Caco-2 (cell line): ENCODE results near the gene CDK7. TPM values are rescaled to one million over a fixed set of nuclear protein-coding genes. Genes with fewer than 3 reads are reported as not detected.

ENCODE experiments used
- BruUV-seq: library from RNA; stranded (reverse); fragments of 400-500 nt; replicated peaks from 2 replicates; lab custom pipeline; 2021; lab: Mats Ljungman, UMichigan
- CTCF ChIA-PET: fragments of 300-600 bp; sonication (Branson Sonifier 250); formaldehyde crosslinking; loops from one replicate; lab custom pipeline; 2022; ENCODE audit warnings: antibody characterized with exemption; lab: Charles Lee
- POLR2A ChIA-PET: fragments of 300-600 bp; sonication (Branson Sonifier 250); formaldehyde crosslinking; loops from one replicate; lab custom pipeline; 2022; ENCODE audit warnings: antibody characterized with exemption; lab: Charles Lee
- DNase-seq, 2 experiments: peaks; one replicate each; pipeline versions ENCODE4 v3.0.0 to v3.0.0-alpha.2; 2020 to 2022
- H3K27me3 ChIP-seq: replicated peaks from 2 replicates; pipeline ENCODE4 v1.6.0; 2011; ENCODE audit warnings: low read length; ENCODE audit not compliant: control insufficient read depth, insufficient read depth
- H3K36me3 ChIP-seq: 2 replicates; pipeline ENCODE4 v1.5.1; 2011; ENCODE audit warnings: low read length; ENCODE audit not compliant: control insufficient read depth, insufficient read depth
- H3K4me1 ChIP-seq: fragments of 250-450 bp; sonication (Bioruptor Pico); 2 replicates; pipeline ENCODE4 v1.5.1; 2020; ENCODE audit warnings: mild to moderate bottlenecking
- H3K4me3 ChIP-seq: 2 replicates; pipeline ENCODE4 v1.5.1; 2011; ENCODE audit warnings: low read depth, mild to moderate bottlenecking, control low read depth, low read length
- H3K9me3 ChIP-seq: fragments of 250-450 bp; sonication (Bioruptor Pico); 2 replicates; pipeline ENCODE4 v1.5.1; 2020; ENCODE audit warnings: mild to moderate bottlenecking, moderate library complexity
- H3K27ac Mint-ChIP-seq: one replicate; pipeline ENCODE4 v1.8.0; 2022; ENCODE audit warnings: mixed read lengths; ENCODE audit not compliant: unreplicated experiment
- H3K27me3 Mint-ChIP-seq: one replicate; pipeline ENCODE4 v1.8.0; 2022; ENCODE audit warnings: mixed read lengths; ENCODE audit not compliant: insufficient read depth, unreplicated experiment
- H3K36me3 Mint-ChIP-seq: one replicate; pipeline ENCODE4 v1.8.0; 2022; ENCODE audit warnings: mild to moderate bottlenecking, mixed read lengths; ENCODE audit not compliant: insufficient read depth, unreplicated experiment
- H3K4me1 Mint-ChIP-seq: one replicate; pipeline ENCODE4 v1.8.0; 2022; ENCODE audit warnings: low read depth, mixed read lengths; ENCODE audit not compliant: unreplicated experiment
- H3K4me3 Mint-ChIP-seq: one replicate; pipeline ENCODE4 v1.8.0; 2022; ENCODE audit warnings: mild to moderate bottlenecking, moderate library complexity, mixed read lengths; ENCODE audit not compliant: unreplicated experiment
- H3K9me3 Mint-ChIP-seq: one replicate; pipeline ENCODE4 v1.8.0; 2022; ENCODE audit warnings: mixed read lengths; ENCODE audit not compliant: unreplicated experiment
- CTCF ChIP-seq, 2 experiments: fragments of 200-600 bp in 1 of 2; IDR thresholded peaks; 1 replicate in 1 of 2; 2 replicates in 1 of 2; pipeline versions ENCODE4 v1.5.1 to v1.8.0; 2011 to 2022; ENCODE audit warnings: antibody characterized with exemption in 1 of 2, control low read depth in 1 of 2, inconsistent platforms in 1 of 2, low read depth in 1 of 2, low read length in 1 of 2, mild to moderate bottlenecking in 1 of 2, moderate library complexity in 1 of 2; ENCODE audit not compliant: insufficient read depth in 1 of 2, severe bottlenecking in 1 of 2, unreplicated experiment in 1 of 2
- intact Hi-C: fragments of 100-400 bp; cut with micrococcal nuclease; formaldehyde crosslinking; loops from one replicate; pipeline ENCODE4 v1.10.0; 2022; ENCODE audit not compliant: unreplicated experiment
- total RNA-seq: library from RNA; stranded (reverse); gene quantifications from 2 replicates; pipeline ENCODE4 v1.2.3, GENCODE V29; 2022

The CDK7 gene
- total RNA-seq, 1 experiment from 2014 or later = 90.5 TPM

GRCh38 chr5:69300537-69301203 is 66.0 kb downstream of the CDK7 start:
- BruUV-seq = no TSS peak
- TF ChIP-seq CTCF (IDR thresholded peaks at IDR 0.05; ENCODE audit: insufficient read depth in 1 of 2, low read depth in 1 of 2, low read length in 1 of 2, severe bottlenecking in 1 of 2, unreplicated experiment in 1 of 2) = no peak
- H3K4me1 ChIP-seq = peaks cover 30% of the 10 kb centered on the region
- Mint-ChIP-seq H3K4me3 (no peak overlapping the region), H3K27me3 (no peaks in the 10 kb centered on the region), H3K4me1 (peaks cover 20% of the 10 kb centered on the region), H3K27ac (peak overlapping the region; percentile 34), H3K36me3 (peaks cover 42% of the 10 kb centered on the region), H3K9me3 (no peaks in the 10 kb centered on the region)
- intact Hi-C loops = no loop called here
- no peak overlapping the region for H3K4me3 ChIP-seq
- no peaks in the 10 kb centered on the region; the same call in 1 of the 2 replicates for H3K36me3 ChIP-seq
- ChIA-PET POLR2A (interaction anchor here (0.7 kb wide), 1 partner anchor 32 kb away, joined by 3 read pairs; the partner anchor contains the start of gene CCDC125), CTCF (interaction anchor here (0.6 to 0.7 kb wide), 2 partner anchors 35 to 1300 kb away, joined by 7 to 9 read pairs; no protein-coding TSS in a partner anchor)
- H3K27me3 ChIP-seq = no peaks in the 10 kb centered on the region
- DNase-seq = peak; percentile 37 to 54
- no peaks in the 10 kb centered on the region for H3K9me3 ChIP-seq

GRCh38 chr5:69305512-69305911 is 70.8 kb downstream of the CDK7 start:
- H3K4me3 Mint-ChIP-seq = no peak overlapping the region
- ChIA-PET CTCF (no interaction called here), POLR2A (no interaction called here)
- H3K4me1 Mint-ChIP-seq = peaks cover 6% of the 10 kb centered on the region
- peaks cover 57% of the 10 kb centered on the region for H3K36me3 Mint-ChIP-seq
- peaks cover 13% of the 10 kb centered on the region; the same call in 1 of the 2 replicates for H3K9me3 ChIP-seq
- no peaks in the 10 kb centered on the region for H3K9me3 Mint-ChIP-seq
- H3K27me3 Mint-ChIP-seq = no peaks in the 10 kb centered on the region
- H3K36me3 ChIP-seq = peaks cover 2% of the 10 kb centered on the region
- H3K4me1 ChIP-seq = peaks cover 10% of the 10 kb centered on the region
- TF ChIP-seq CTCF (IDR thresholded peaks at IDR 0.05; ENCODE audit: insufficient read depth in 1 of 2, low read depth in 1 of 2, low read length in 1 of 2, severe bottlenecking in 1 of 2, unreplicated experiment in 1 of 2) = no peak
- DNase-seq = no peak
- no peak overlapping the region for H3K4me3 ChIP-seq
- H3K27ac Mint-ChIP-seq = no peak overlapping the region
- BruUV-seq = no TSS peak
- no peaks in the 10 kb centered on the region for H3K27me3 ChIP-seq
- intact Hi-C loops = no loop called here

GRCh38 chr5:69308046-69308553 is 73.4 kb downstream of the CDK7 start:
- H3K36me3 ChIP-seq = peaks cover 4% of the 10 kb centered on the region
- TF ChIP-seq CTCF (IDR thresholded peaks at IDR 0.05; ENCODE audit: insufficient read depth in 1 of 2, low read depth in 1 of 2, low read length in 1 of 2, severe bottlenecking in 1 of 2, unreplicated experiment in 1 of 2) = no peak
- H3K27me3 ChIP-seq = no peaks in the 10 kb centered on the region
- Mint-ChIP-seq H3K36me3 (peaks cover 78% of the 10 kb centered on the region), H3K27ac (no peak overlapping the region), H3K27me3 (no peaks in the 10 kb centered on the region), H3K9me3 (no peaks in the 10 kb centered on the region), H3K4me3 (no peak overlapping the region), H3K4me1 (no peaks in the 10 kb centered on the region)
- no peak overlapping the region for H3K4me3 ChIP-seq
- peaks cover 13% of the 10 kb centered on the region; the same call in 1 of the 2 replicates for H3K9me3 ChIP-seq
- ChIA-PET POLR2A (no interaction called here), CTCF (no interaction called here)
- DNase-seq = no peak
- intact Hi-C loops = no loop called here
- no peaks in the 10 kb centered on the region for H3K4me1 ChIP-seq
- BruUV-seq = no TSS peak
